Fibroblast of lung (primary cell): ENCODE measurements around the gene KRT222. TPM values are rescaled to one million over a fixed set of nuclear protein-coding genes. Genes with fewer than 3 reads are reported as not detected.

ENCODE experiments used
- DNase-seq, 2 donors: peaks; one replicate each; pipeline versions ENCODE4 v3.0.0 to v3.0.0-alpha.2; 2010; ENCODE audit warnings: low read depth in 2 of 2
- H2AFZ ChIP-seq: 2 replicates; pipeline ENCODE4 v1.5.1; 2012; ENCODE audit warnings: low read length, control low read depth, inconsistent platforms
- H3K27ac ChIP-seq: 2 replicates; pipeline ENCODE4 v1.5.1; 2011; ENCODE audit warnings: low read length, control low read depth; ENCODE audit not compliant: insufficient read depth
- H3K27me3 ChIP-seq: 2 replicates; pipeline ENCODE4 v1.5.1; 2011; ENCODE audit warnings: mild to moderate bottlenecking, low read length; ENCODE audit not compliant: control insufficient read depth, insufficient read depth
- H3K36me3 ChIP-seq: 2 replicates; pipeline ENCODE4 v1.5.1; 2011; ENCODE audit warnings: low read length; ENCODE audit not compliant: control insufficient read depth, insufficient read depth
- H3K4me1 ChIP-seq: 2 replicates; pipeline ENCODE4 v1.5.1; 2011; ENCODE audit warnings: low read length; ENCODE audit not compliant: control insufficient read depth, insufficient read depth; ENCODE audit errors: extremely low read depth
- H3K4me2 ChIP-seq: 2 replicates; pipeline ENCODE4 v1.5.1; 2011; ENCODE audit warnings: low read length, control low read depth; ENCODE audit not compliant: insufficient read depth; ENCODE audit errors: extremely low read depth
- H3K4me3 ChIP-seq, 4 experiments: fragments of 200-600 bp in 1 of 4; sonication (generic) in 1 of 4; replicated peaks in 1 of 4; 2 replicates each; pipeline ENCODE4 v1.5.1; 2011 to 2016; ENCODE audit warnings: low read length in 4 of 4, low read depth in 3 of 4, mild to moderate bottlenecking in 3 of 4, control low read depth in 2 of 4, inconsistent platforms in 1 of 4, mixed read lengths in 1 of 4; ENCODE audit not compliant: insufficient read depth in 1 of 4; ENCODE audit errors: control extremely low read depth in 1 of 4
- H3K79me2 ChIP-seq: 2 replicates; pipeline ENCODE4 v1.5.1; 2012; ENCODE audit warnings: mild to moderate bottlenecking, low read length, inconsistent platforms; ENCODE audit not compliant: control insufficient read depth, insufficient read depth
- H3K9ac ChIP-seq: 2 replicates; pipeline ENCODE4 v1.5.1; 2011; ENCODE audit warnings: mild to moderate bottlenecking, low read length, control low read depth; ENCODE audit not compliant: insufficient read depth
- H3K9me3 ChIP-seq: 2 replicates; pipeline ENCODE4 v1.5.1; 2012; ENCODE audit warnings: low read depth, low read length; ENCODE audit not compliant: control insufficient read depth, insufficient read depth
- H4K20me1 ChIP-seq: 2 replicates; pipeline ENCODE4 v1.5.1; 2011; ENCODE audit warnings: low read length; ENCODE audit not compliant: control insufficient read depth, insufficient read depth; ENCODE audit errors: extremely low read depth
- EZH2 ChIP-seq: IDR thresholded peaks from 2 replicates; pipeline ENCODE4 v1.5.1; 2012; ENCODE audit warnings: low read length, control low read depth, mild to moderate bottlenecking; ENCODE audit errors: missing control alignments
- polyA plus RNA-seq, 2 donors: library from polyadenylated mRNA; depleted of rRNA in 1 of 2; stranded (reverse) in 1 of 2; unstranded in 1 of 2; fragments of >200 nt; gene quantifications; 2 replicates each; pipeline ENCODE4 v1.2.1, GENCODE V29; 2011 to 2012; ENCODE audit warnings: missing spikeins in 1 of 2
- total RNA-seq: library from RNA; depleted of rRNA; stranded (reverse); fragments of >200 nt; gene quantifications from 2 replicates; pipeline ENCODE4 v1.2.1, GENCODE V29; 2014
- TF ChIP-seq, protein P1 (sequence below), 2 donors: IDR thresholded peaks in 1 of 2; conservative IDR thresholded peaks in 1 of 2; 1 replicate in 1 of 2; 2 replicates in 1 of 2; pipeline ENCODE4 v1.5.1; 2011 to 2012; ENCODE audit warnings: low read length in 2 of 2, control low read depth in 1 of 2, inconsistent platforms in 1 of 2, low read depth in 1 of 2, mild to moderate bottlenecking in 1 of 2

The KRT222 gene
- total and polyA plus RNA-seq, 2 donors (not counting 1 experiment from before 2014, with no cell fraction given) = 0.33 TPM; not detected in 1

DNA sequence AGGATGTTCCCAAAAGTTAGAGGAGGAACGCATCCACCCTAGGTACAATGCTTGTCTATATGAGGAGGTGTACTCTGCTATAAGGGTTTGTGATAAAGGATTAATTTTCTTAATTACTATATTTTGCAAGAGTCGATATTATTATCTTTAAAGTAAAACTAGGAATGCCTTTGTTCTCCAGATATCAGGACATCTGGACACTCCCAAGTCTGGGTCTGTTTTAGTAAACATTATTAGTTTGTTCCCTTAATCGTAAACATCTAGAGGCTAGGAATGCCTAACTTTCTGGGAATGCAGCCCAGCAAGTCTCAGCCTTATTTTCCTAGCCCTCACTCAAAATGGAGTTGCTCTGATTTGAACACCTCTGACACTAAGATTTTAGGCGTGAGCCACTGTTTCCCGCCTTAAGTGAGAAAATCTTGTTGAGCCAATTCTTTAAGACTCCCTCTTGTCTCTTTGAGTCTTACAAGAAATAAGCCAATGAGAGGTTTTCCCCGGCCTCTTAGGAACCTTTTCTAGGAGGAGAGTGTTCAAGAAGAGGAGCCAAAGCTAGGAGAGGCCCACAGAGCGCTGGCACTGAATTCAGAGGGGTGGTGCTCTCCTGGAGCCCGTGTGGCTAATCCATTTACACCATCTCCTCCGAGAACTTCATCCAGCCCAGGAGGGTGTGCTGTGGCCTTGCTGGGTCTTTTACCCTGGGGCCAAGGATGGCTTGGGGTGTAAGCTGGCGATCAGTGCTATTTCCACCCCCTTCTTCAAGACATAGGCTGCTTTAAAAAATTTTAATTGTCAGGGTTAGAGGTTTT, 58.2 kb downstream of the KRT222 start:
- Histone ChIP-seq H3K4me1 (no peaks in the 10 kb centered on the region), H2AFZ (no peak overlapping the region), H3K79me2 (no peaks in the 10 kb centered on the region), H3K27ac (no peak overlapping the region), H3K4me3 (no peak overlapping the region), H3K4me2 (no peak overlapping the region), H3K36me3 (no peaks in the 10 kb centered on the region), H4K20me1 (no peaks in the 10 kb centered on the region), H3K9ac (no peak overlapping the region), H3K27me3 (peaks cover 21% of the 10 kb centered on the region), H3K9me3 (no peaks in the 10 kb centered on the region)
- no peak for TF ChIP-seq EZH2
- TF ChIP-seq, protein P1, sequence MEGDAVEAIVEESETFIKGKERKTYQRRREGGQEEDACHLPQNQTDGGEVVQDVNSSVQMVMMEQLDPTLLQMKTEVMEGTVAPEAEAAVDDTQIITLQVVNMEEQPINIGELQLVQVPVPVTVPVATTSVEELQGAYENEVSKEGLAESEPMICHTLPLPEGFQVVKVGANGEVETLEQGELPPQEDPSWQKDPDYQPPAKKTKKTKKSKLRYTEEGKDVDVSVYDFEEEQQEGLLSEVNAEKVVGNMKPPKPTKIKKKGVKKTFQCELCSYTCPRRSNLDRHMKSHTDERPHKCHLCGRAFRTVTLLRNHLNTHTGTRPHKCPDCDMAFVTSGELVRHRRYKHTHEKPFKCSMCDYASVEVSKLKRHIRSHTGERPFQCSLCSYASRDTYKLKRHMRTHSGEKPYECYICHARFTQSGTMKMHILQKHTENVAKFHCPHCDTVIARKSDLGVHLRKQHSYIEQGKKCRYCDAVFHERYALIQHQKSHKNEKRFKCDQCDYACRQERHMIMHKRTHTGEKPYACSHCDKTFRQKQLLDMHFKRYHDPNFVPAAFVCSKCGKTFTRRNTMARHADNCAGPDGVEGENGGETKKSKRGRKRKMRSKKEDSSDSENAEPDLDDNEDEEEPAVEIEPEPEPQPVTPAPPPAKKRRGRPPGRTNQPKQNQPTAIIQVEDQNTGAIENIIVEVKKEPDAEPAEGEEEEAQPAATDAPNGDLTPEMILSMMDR (conservative IDR thresholded peaks at IDR 0.05 in 1 of 2, IDR thresholded peaks at IDR 0.05 in 1 of 2; ENCODE audit: low read depth in 1 of 2, low read length in 2 of 2) = no peak
- no peak for DNase-seq

DNA sequence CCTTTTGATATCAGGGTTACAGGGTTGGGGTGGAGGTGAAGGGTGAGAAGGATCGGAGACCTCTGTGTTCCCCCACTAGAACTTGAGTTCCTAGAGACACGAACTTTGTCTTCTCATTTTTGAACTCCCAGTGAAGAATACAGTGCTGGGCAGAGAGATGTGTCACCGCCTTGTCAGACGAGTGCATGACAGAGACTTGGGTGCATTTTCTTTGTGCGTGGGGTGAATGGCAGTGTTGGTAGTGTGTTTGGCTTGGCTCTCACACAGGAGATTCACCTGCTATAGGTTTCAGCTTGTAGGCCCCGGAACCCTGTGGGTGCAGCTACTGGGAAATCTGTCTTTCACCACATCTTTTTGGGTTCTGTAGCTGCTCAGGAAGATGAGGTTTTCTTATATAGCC, 59.7 kb downstream of the KRT222 start:
- Histone ChIP-seq H3K4me1 (no peaks in the 10 kb centered on the region), H3K9me3 (no peaks in the 10 kb centered on the region), H3K36me3 (no peaks in the 10 kb centered on the region), H3K4me2 (no peak overlapping the region), H3K27me3 (peaks cover 19% of the 10 kb centered on the region), H3K9ac (no peak overlapping the region), H3K27ac (no peak overlapping the region), H4K20me1 (no peaks in the 10 kb centered on the region), H2AFZ (no peak overlapping the region), H3K4me3 (no peak overlapping the region), H3K79me2 (no peaks in the 10 kb centered on the region)
- DNase-seq = no peak
- TF ChIP-seq EZH2 = no peak
- TF ChIP-seq, protein P1 (conservative IDR thresholded peaks at IDR 0.05 in 1 of 2, IDR thresholded peaks at IDR 0.05 in 1 of 2; ENCODE audit: low read depth in 1 of 2, low read length in 2 of 2) = no peak

Other genes with a start within 250 kb of the KRT222 start
- gene TOP2A, start 247.3 kb downstream of the KRT222 start, total RNA-seq = 4.9 and 41.6 TPM in 2 replicates
- 39.2 and 122 TPM in 2 replicates for gene TOP2A, start 247.3 kb downstream of the KRT222 start, polyA plus RNA-seq
- gene IGFBP4, start 221.7 kb downstream of the KRT222 start, total RNA-seq = 312 and 436 TPM in 2 replicates
- 685 and 1,130 TPM in 2 replicates for gene IGFBP4, start 221.7 kb downstream of the KRT222 start, polyA plus RNA-seq
- under 0.01 TPM in 1 of 2 replicates, not detected in the other for gene TNS4, start 163.6 kb downstream of the KRT222 start, total RNA-seq
- 0.01 and 0.05 TPM in 2 replicates for gene TNS4, start 163.6 kb downstream of the KRT222 start, polyA plus RNA-seq
- under 0.01 TPM in 1 of 2 replicates, not detected in the other for gene CCR7, start 99.7 kb downstream of the KRT222 start, total RNA-seq
- 0.07 and 0.10 TPM in 2 replicates for gene CCR7, start 99.7 kb downstream of the KRT222 start, polyA plus RNA-seq
- 75.6 and 86.5 TPM in 2 replicates for gene SMARCE1, start 17.4 kb downstream of the KRT222 start, total RNA-seq
- 93.8 and 103 TPM in 2 replicates for gene SMARCE1, start 17.4 kb downstream of the KRT222 start, polyA plus RNA-seq
- gene KRT24, start 38.6 kb upstream of the KRT222 start, total RNA-seq = not detected in 2 replicates
- not detected in 2 replicates for gene KRT24, start 38.6 kb upstream of the KRT222 start, polyA plus RNA-seq
- not detected in 2 replicates for gene KRT25, start 90.2 kb upstream of the KRT222 start, total RNA-seq
- not detected in 2 replicates for gene KRT25, start 90.2 kb upstream of the KRT222 start, polyA plus RNA-seq
- gene KRT26, start 107.0 kb upstream of the KRT222 start, total RNA-seq = not detected in 2 replicates
- gene KRT26, start 107.0 kb upstream of the KRT222 start, polyA plus RNA-seq = not detected in 2 replicates
- gene KRT27, start 117.4 kb upstream of the KRT222 start, total RNA-seq = not detected in 2 replicates
- gene KRT27, start 117.4 kb upstream of the KRT222 start, polyA plus RNA-seq = not detected in 2 replicates
- gene KRT28, start 134.8 kb upstream of the KRT222 start, total RNA-seq = not detected in 2 replicates
- not detected in 2 replicates for gene KRT28, start 134.8 kb upstream of the KRT222 start, polyA plus RNA-seq
- 4.1 TPM in 2 replicates for gene KRT10, start 157.4 kb upstream of the KRT222 start, total RNA-seq
- 26.9 and 45.8 TPM in 2 replicates for gene KRT10, start 157.4 kb upstream of the KRT222 start, polyA plus RNA-seq
- gene KRT12, start 202.0 kb upstream of the KRT222 start, total RNA-seq = not detected in 2 replicates
- gene KRT12, start 202.0 kb upstream of the KRT222 start, polyA plus RNA-seq = not detected in 2 replicates
- gene KRT20, start 220.1 kb upstream of the KRT222 start, total RNA-seq = not detected in 2 replicates
- not detected in 2 replicates for gene KRT20, start 220.1 kb upstream of the KRT222 start, polyA plus RNA-seq